Transverse colon (tissue), 4 donors: ENCODE results near the gene AIP. TPM values are rescaled to one million over a fixed set of nuclear protein-coding genes. Genes with fewer than 3 reads are reported as not detected.

Experiments
- DNase-seq: peaks from one replicate; pipeline ENCODE4 v3.0.0-alpha.2; 2019
- H3K27ac ChIP-seq, 4 donors: fragments of 200-600 bp; sonication (generic); 2 replicates each; pipeline ENCODE4 v1.5.1; 2016 to 2018; ENCODE audit warnings: inconsistent platforms in 4 of 4
- H3K27me3 ChIP-seq: fragments of 200-600 bp; sonication (generic); 2 replicates; pipeline ENCODE4 v1.5.1; 2017; ENCODE audit warnings: inconsistent platforms
- H3K36me3 ChIP-seq, 4 donors: fragments of 200-600 bp; sonication (generic); 2 replicates each; pipeline ENCODE4 v1.5.1; 2017 to 2019; ENCODE audit warnings: inconsistent platforms in 4 of 4
- H3K4me1 ChIP-seq, 4 donors: fragments of 200-600 bp; sonication (generic); 2 replicates each; pipeline ENCODE4 v1.5.1; 2017 to 2020; ENCODE audit warnings: inconsistent platforms in 4 of 4
- H3K4me3 ChIP-seq, 4 donors: fragments of 200-600 bp; sonication (generic); 1 replicate in 1 of 4; 2 replicates in 3 of 4; pipeline versions ENCODE4 v1.5.1 to v1.6.1; 2017 to 2019; ENCODE audit warnings: inconsistent platforms in 4 of 4
- H3K9me3 ChIP-seq, 2 donors: fragments of 200-600 bp; sonication (generic); 2 replicates each; pipeline ENCODE4 v1.5.1; 2017 to 2019; ENCODE audit warnings: inconsistent platforms in 2 of 2
- EP300 ChIP-seq: sonication (generic); formaldehyde crosslinking; IDR thresholded peaks from one replicate; pipeline ENCODE4 v1.6.1; 2017; ENCODE audit warnings: antibody characterized with exemption, low read depth
- POLR2A ChIP-seq: fragments of 450-650 bp; IDR thresholded peaks from one replicate; pipeline ENCODE4 v1.6.1; 2016; ENCODE audit warnings: antibody characterized with exemption, mild to moderate bottlenecking, moderate library complexity
- POLR2AphosphoS5 ChIP-seq, 3 donors: sonication (generic); formaldehyde crosslinking; IDR thresholded peaks; one replicate each; pipeline ENCODE4 v1.6.1; 2016; ENCODE audit warnings: antibody characterized with exemption in 3 of 3
- WGBS, 2 donors: methylation state at CpG; one replicate each; pipeline ENCODE4 v1.1.5; 2018; ENCODE audit warnings: low coverage in 1 of 2; 5-methylcytosine and 5-hydroxymethylcytosine counted together
- in situ Hi-C, 4 donors: fragments of 200-750 bp; cut with MboI; loops; one replicate each; pipeline versions ENCODE4 v1.15.0 to v1.15.1; 2017; ENCODE audit warnings: low sequenced_read_pairs in 3 of 4, low pct_ligation_motif_present in 1 of 4, low pct_unique_long_range_greater_than_20kb in 1 of 4
- intact Hi-C: fragments of 100-400 bp; cut with DNase I; formaldehyde crosslinking; loops from one replicate; pipeline ENCODE4 v1.15.1; 2023; ENCODE audit warnings: low total_unique reads
- total RNA-seq, 4 donors: library from RNA; depleted of rRNA; stranded (reverse); fragments of >200 nt; gene quantifications; one replicate each; pipeline ENCODE4 v1.1.0, GENCODE V29; 2016
- TF ChIP-seq, protein P1 (sequence below), 5 experiments: fragments of 200-600 bp in 3 of 5; fragments of 450-650 bp in 2 of 5; sonication (generic) in 3 of 5; IDR thresholded peaks; 1 replicate in 2 of 5; 2 replicates in 3 of 5; pipeline ENCODE4 v1.5.1; 2016 to 2017; ENCODE audit warnings: antibody characterized with exemption in 5 of 5, inconsistent platforms in 3 of 5, mild to moderate bottlenecking in 2 of 5, moderate library complexity in 1 of 5

The AIP gene
- total RNA-seq, 4 donors from 2014 or later = 32.9 to 71.5 (median 57.6) TPM

DNA sequence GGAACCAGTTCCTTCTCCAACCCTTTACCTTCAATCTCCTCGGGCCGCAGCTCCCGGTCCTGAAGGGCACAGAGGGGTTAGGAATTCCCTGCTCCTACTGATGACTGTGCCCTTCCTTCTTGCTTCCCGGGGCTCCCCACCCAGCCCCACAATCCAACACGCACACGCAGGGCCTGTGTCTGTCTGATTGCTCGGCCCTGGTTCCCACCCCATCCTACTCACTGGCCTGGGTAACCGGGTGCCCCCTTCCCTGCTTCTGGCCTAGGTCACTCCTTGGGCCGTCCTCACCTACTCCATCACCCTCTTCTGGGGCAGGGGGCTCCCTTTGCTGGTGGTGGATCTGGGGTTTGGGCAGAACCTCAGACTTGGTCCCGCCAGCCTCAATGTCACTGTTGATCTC lies 39.1 kb downstream of the AIP start:
- intact Hi-C loops (no loop called here), in situ Hi-C loops (no loop called here)
- 82 to 90% methylated on average over 8 to 10 of the region's 10 CpGs for WGBS, 2 donors
- H3K9me3 ChIP-seq = no peaks in the 10 kb centered on the region
- H3K4me1 ChIP-seq = peaks cover 0 to 22% (median 12%) of the 10 kb centered on the region in 4 donors
- H3K27me3 ChIP-seq = no peaks in the 10 kb centered on the region
- DNase-seq = no peak
- H3K36me3 ChIP-seq = no peaks in the 10 kb centered on the region
- H3K27ac ChIP-seq = no peak overlapping the region
- no peak overlapping the region for H3K4me3 ChIP-seq
- TF ChIP-seq POLR2A = no peak
- TF ChIP-seq, protein P1, sequence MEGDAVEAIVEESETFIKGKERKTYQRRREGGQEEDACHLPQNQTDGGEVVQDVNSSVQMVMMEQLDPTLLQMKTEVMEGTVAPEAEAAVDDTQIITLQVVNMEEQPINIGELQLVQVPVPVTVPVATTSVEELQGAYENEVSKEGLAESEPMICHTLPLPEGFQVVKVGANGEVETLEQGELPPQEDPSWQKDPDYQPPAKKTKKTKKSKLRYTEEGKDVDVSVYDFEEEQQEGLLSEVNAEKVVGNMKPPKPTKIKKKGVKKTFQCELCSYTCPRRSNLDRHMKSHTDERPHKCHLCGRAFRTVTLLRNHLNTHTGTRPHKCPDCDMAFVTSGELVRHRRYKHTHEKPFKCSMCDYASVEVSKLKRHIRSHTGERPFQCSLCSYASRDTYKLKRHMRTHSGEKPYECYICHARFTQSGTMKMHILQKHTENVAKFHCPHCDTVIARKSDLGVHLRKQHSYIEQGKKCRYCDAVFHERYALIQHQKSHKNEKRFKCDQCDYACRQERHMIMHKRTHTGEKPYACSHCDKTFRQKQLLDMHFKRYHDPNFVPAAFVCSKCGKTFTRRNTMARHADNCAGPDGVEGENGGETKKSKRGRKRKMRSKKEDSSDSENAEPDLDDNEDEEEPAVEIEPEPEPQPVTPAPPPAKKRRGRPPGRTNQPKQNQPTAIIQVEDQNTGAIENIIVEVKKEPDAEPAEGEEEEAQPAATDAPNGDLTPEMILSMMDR (IDR thresholded peaks at IDR 0.05) = no peak

DNA sequence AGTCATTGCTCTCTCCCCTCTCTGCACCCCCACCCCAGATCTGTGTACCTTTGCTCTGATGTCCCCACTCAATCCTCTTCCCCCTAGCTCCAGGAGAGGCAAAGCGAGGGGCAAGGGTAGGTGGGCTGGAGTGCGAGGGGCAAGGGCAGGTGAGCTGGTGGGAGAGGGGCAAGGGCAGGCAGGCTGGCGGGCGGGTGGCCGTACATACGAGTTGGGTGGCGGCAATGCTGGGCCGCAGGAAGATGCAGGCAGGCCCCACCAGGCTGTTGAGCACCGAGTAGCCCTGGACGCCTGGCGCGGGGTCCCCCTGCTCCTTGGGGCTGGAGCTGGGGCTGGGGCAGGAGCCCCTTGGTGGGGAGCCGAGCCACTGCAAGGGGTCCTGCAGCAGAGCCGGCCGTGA lies 39.5 kb downstream of the AIP start:
- H3K4me1 ChIP-seq = peaks cover 0 to 22% (median 12%) of the 10 kb centered on the region in 4 donors
- no peak overlapping the region for H3K4me3 ChIP-seq
- TF ChIP-seq, protein P1 (IDR thresholded peaks at IDR 0.05) = no peak
- TF ChIP-seq POLR2A (no peak), POLR2AphosphoS5 (IDR thresholded peaks at IDR 0.05) (no peak), EP300 (no peak)
- no peak for DNase-seq
- intact Hi-C loops (no loop called here), in situ Hi-C loops (no loop called here)
- H3K36me3 ChIP-seq = no peaks in the 10 kb centered on the region
- WGBS, 2 donors = 93% methylated on average over 15 of the region's 15 CpGs; no CpG with 5 or more reads in 1 of the 2 donors
- H3K9me3 ChIP-seq = no peaks in the 10 kb centered on the region
- no peaks in the 10 kb centered on the region for H3K27me3 ChIP-seq
- H3K27ac ChIP-seq = no peak overlapping the region

GRCh38 chr11:67522844-67523555 lies 40.2 kb downstream of the AIP start, which contains the start of gene CABP2:
CABP2 (minus strand) TSS chr11:67523446; CDS start chr11:67523326, 120 bp downstream.
- no peak for DNase-seq

More at GRCh38 chr11:67522844-67523555, 40.2 kb downstream of the AIP start, which contains the start of gene CABP2:
- WGBS, 2 donors = 68% methylated on average over 20 of the region's 23 CpGs; no CpG with 5 or more reads in 1 of the 2 donors
- Histone ChIP-seq H3K4me3 (no peak within 1 kb of the TSS), H3K4me1 (peaks cover 0 to 22% (median 12%) of the 10 kb centered on the region in 4 donors), H3K27ac (no peak within 1 kb of the TSS), H3K27me3 (no peaks in the 10 kb centered on the region), H3K9me3 (no peaks in the 10 kb centered on the region), H3K36me3 (no peaks in the 10 kb centered on the region)
- TF ChIP-seq POLR2A (no peak), POLR2AphosphoS5 (IDR thresholded peaks at IDR 0.05) (no peak), EP300 (no peak)
- TF ChIP-seq, protein P1 (IDR thresholded peaks at IDR 0.05) = no peak
- in situ Hi-C loops (no loop called here), intact Hi-C loops (no loop called here)
